Measurements from ENCODE around the gene LMO7. TPM values are rescaled to one million over a fixed set of nuclear protein-coding genes. Genes with fewer than 3 reads are reported as not detected.

Gene LMO7
- total and polyA plus RNA-seq, 11 donors = 195 to 573 (median 425) TPM

GRCh38 chr13:75651013-75651412 lies 14.9 kb downstream of the LMO7 start:
- Histone ChIP-seq H3K9me3 (no peaks in the 10 kb centered on the region), H3K4me3 (no peak overlapping the region), H3K4me1 (no peaks in the 10 kb centered on the region), H3K27ac (no peak overlapping the region), H3K27me3 (no peaks in the 10 kb centered on the region), H3K36me3 (no peaks in the 10 kb centered on the region)
- no peak for DNase-seq
- WGBS, 4 donors = 93 to 99% (median 97%) methylated on average over 2 of the region's 2 CpGs
- intact Hi-C loops (cut with DNase I) = no loop called here
- no peak for ATAC-seq
- TF ChIP-seq POLR2A (IDR thresholded peaks at IDR 0.05) (no peak), CTCF (IDR thresholded peaks at IDR 0.05) (no peak)

- Histone ChIP-seq H3K4me3 (no peak overlapping the region), H3K27me3 (no peaks in the 10 kb centered on the region), H3K9me3 (no peaks in the 10 kb centered on the region), H3K4me1 (no peaks in the 10 kb centered on the region), H3K36me3 (no peaks in the 10 kb centered on the region), H3K27ac (no peak overlapping the region)
- intact Hi-C loops (cut with DNase I) = no loop called here
- TF ChIP-seq CTCF (IDR thresholded peaks at IDR 0.05) (no peak), POLR2A (IDR thresholded peaks at IDR 0.05) (no peak)
- WGBS, 4 donors = 85 to 90% (median 87%) methylated on average over 2 of the region's 2 CpGs
- ATAC-seq (no peak), DNase-seq (no peak)
These were observed 16.6 kb downstream of the LMO7 start for GRCh38 chr13:75652726-75653125.

GRCh38 chr13:75656425-75656989 lies 20.4 kb downstream of the LMO7 start:
- no peaks in the 10 kb centered on the region for H3K27me3 ChIP-seq
- WGBS, 4 donors = 96 to 100% (median 99%) methylated on average over 3 of the region's 3 CpGs
- H3K36me3 ChIP-seq = no peaks in the 10 kb centered on the region
- ATAC-seq (no peak), DNase-seq (no peak)
- no peak overlapping the region for H3K27ac ChIP-seq
- intact Hi-C loops (cut with DNase I) = no loop called here
- TF ChIP-seq CTCF (IDR thresholded peaks at IDR 0.05) (no peak), POLR2A (IDR thresholded peaks at IDR 0.05) (no peak)
- no peak overlapping the region for H3K4me3 ChIP-seq
- H3K9me3 ChIP-seq = no peaks in the 10 kb centered on the region
- no peaks in the 10 kb centered on the region for H3K4me1 ChIP-seq

- Histone ChIP-seq H3K36me3 (no peaks in the 10 kb centered on the region), H3K27me3 (no peaks in the 10 kb centered on the region), H3K4me1 (no peaks in the 10 kb centered on the region), H3K9me3 (no peaks in the 10 kb centered on the region), H3K27ac (no peak overlapping the region), H3K4me3 (no peak overlapping the region)
- no peak for DNase-seq
- intact Hi-C loops (cut with DNase I) = no loop called here
- 94 to 100% (median 98%) methylated on average over 1 of the region's 1 CpG for WGBS, 4 donors
- ATAC-seq = no peak
- TF ChIP-seq CTCF (IDR thresholded peaks at IDR 0.05) = no peak
- no peak for TF ChIP-seq POLR2A (IDR thresholded peaks at IDR 0.05)
These were observed 21.0 kb downstream of the LMO7 start for GRCh38 chr13:75657111-75657510.
